Measurements from ENCODE around the gene CNNM4. TPM values are rescaled to one million over a fixed set of nuclear protein-coding genes. Genes with fewer than 3 reads are reported as not detected.

Gene CNNM4
- total RNA-seq, 4 donors from 2014 or later, result 66.5 to 134 (median 85.7) TPM

- DNase-seq, result no peak
- in situ Hi-C loops (cut with MboI; ENCODE audit: low pct_ligation_motif_present in 1 of 4, low pct_unique_long_range_greater_than_20kb in 1 of 4, low sequenced_read_pairs in 3 of 4), result loop anchor here in 1 of 4 donors (25.0 kb wide), 1 partner anchor 256 kb away; the partner anchor contains the start of gene FAHD2B
These were observed 71.0 kb downstream of the CNNM4 start for GRCh38 chr2:96831679-96832078.

GRCh38 chr2:96832408-96832753 lies 71.7 kb downstream of the CNNM4 start:
- Histone ChIP-seq H3K4me1 (peaks cover 0 to 5% (median 0%) of the 10 kb centered on the region in 4 donors), H3K36me3 (peaks cover 0 to 43% (median 18%) of the 10 kb centered on the region in 4 donors), H3K27ac (peak overlapping the region in 1 of 4 donors; percentile 48), H3K4me3 (no peak overlapping the region), H3K27me3 (no peaks in the 10 kb centered on the region), H3K9me3 (no peaks in the 10 kb centered on the region)
- WGBS, 2 donors (ENCODE audit: low coverage in 1 of 2), result 86% methylated on average over 11 of the region's 11 CpGs; no CpG with 5 or more reads in 1 of the 2 donors
- TF ChIP-seq EP300 (IDR thresholded peaks at IDR 0.05; ENCODE audit: low read depth) (no peak), POLR2A (IDR thresholded peaks at IDR 0.05) (no peak), POLR2AphosphoS5 (IDR thresholded peaks at IDR 0.05) (no peak)
- TF ChIP-seq, protein P1, sequence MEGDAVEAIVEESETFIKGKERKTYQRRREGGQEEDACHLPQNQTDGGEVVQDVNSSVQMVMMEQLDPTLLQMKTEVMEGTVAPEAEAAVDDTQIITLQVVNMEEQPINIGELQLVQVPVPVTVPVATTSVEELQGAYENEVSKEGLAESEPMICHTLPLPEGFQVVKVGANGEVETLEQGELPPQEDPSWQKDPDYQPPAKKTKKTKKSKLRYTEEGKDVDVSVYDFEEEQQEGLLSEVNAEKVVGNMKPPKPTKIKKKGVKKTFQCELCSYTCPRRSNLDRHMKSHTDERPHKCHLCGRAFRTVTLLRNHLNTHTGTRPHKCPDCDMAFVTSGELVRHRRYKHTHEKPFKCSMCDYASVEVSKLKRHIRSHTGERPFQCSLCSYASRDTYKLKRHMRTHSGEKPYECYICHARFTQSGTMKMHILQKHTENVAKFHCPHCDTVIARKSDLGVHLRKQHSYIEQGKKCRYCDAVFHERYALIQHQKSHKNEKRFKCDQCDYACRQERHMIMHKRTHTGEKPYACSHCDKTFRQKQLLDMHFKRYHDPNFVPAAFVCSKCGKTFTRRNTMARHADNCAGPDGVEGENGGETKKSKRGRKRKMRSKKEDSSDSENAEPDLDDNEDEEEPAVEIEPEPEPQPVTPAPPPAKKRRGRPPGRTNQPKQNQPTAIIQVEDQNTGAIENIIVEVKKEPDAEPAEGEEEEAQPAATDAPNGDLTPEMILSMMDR (IDR thresholded peaks at IDR 0.05), result no peak
- intact Hi-C loops (cut with DNase I; ENCODE audit: low total_unique reads) (no loop called here), in situ Hi-C loops (cut with MboI; ENCODE audit: low pct_ligation_motif_present in 1 of 4, low pct_unique_long_range_greater_than_20kb in 1 of 4, low sequenced_read_pairs in 3 of 4) (loop anchor here in 1 of 4 donors (25.0 kb wide), 1 partner anchor 255 kb away; the partner anchor contains the start of gene FAHD2B)
- DNase-seq, result no peak

More at GRCh38 chr2:96831679-96832078, 71.0 kb downstream of the CNNM4 start:
- intact Hi-C loops (cut with DNase I; ENCODE audit: low total_unique reads), result no loop called here
- Histone ChIP-seq H3K27ac (no peak overlapping the region), H3K36me3 (peaks cover 0 to 49% (median 19%) of the 10 kb centered on the region in 4 donors), H3K27me3 (no peaks in the 10 kb centered on the region), H3K4me3 (no peak overlapping the region), H3K4me1 (peaks cover 0 to 5% (median 0%) of the 10 kb centered on the region in 4 donors), H3K9me3 (no peaks in the 10 kb centered on the region)
- 73 to 85% methylated on average over 6 to 10 of the region's 10 CpGs for WGBS, 2 donors (ENCODE audit: low coverage in 1 of 2)
- TF ChIP-seq EP300 (IDR thresholded peaks at IDR 0.05; ENCODE audit: low read depth) (no peak), POLR2A (IDR thresholded peaks at IDR 0.05) (no peak), POLR2AphosphoS5 (IDR thresholded peaks at IDR 0.05) (no peak)
- TF ChIP-seq, protein P1 (IDR thresholded peaks at IDR 0.05), result no peak

- H3K9me3 ChIP-seq, result no peaks in the 10 kb centered on the region
- intact Hi-C loops (cut with DNase I; ENCODE audit: low total_unique reads) (no loop called here), in situ Hi-C loops (cut with MboI; ENCODE audit: low pct_ligation_motif_present in 1 of 4, low pct_unique_long_range_greater_than_20kb in 1 of 4, low sequenced_read_pairs in 3 of 4) (loop anchor here in 1 of 4 donors (25.0 kb wide), 1 partner anchor 254 kb away; the partner anchor contains the start of gene FAHD2B)
- peaks cover 0 to 43% (median 16%) of the 10 kb centered on the region in 4 donors for H3K36me3 ChIP-seq
- H3K4me3 ChIP-seq, result no peak overlapping the region
- TF ChIP-seq POLR2A (IDR thresholded peaks at IDR 0.05), result no peak
- TF ChIP-seq, protein P1 (IDR thresholded peaks at IDR 0.05), result no peak
- no peak for TF ChIP-seq POLR2AphosphoS5 (IDR thresholded peaks at IDR 0.05)
- TF ChIP-seq EP300 (IDR thresholded peaks at IDR 0.05; ENCODE audit: low read depth), result no peak
- 76 to 78% methylated on average over 3 to 18 of the region's 18 CpGs for WGBS, 2 donors (ENCODE audit: low coverage in 1 of 2)
- H3K27me3 ChIP-seq, result no peaks in the 10 kb centered on the region
- H3K4me1 ChIP-seq, result peaks cover 0 to 5% (median 0%) of the 10 kb centered on the region in 4 donors
- DNase-seq, result no peak
- H3K27ac ChIP-seq, result peak overlapping the region in 1 of 4 donors; percentile 48
These were observed 72.2 kb downstream of the CNNM4 start for GRCh38 chr2:96832754-96833507.

DNA sequence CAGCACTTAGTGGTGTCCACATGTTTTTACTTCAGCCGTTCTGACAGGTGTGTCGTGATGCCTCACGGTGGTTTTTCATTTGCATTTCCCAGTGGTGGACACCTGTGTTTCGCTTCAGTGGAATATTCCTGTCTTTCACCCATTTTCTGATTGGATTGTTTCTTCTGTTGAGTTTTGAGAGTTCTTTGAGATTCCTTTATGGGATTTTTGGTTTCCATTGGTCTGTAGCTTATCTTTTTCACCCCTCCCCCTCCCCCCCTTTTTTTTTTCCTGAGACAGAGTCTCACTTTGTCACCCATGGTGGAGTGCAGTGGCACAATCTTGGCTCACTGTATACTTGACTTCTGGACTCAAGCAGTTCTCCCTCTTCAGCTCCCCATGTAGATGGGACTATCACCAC lies 75.1 kb downstream of the CNNM4 start:
- 77 to 84% methylated on average over 4 of the region's 4 CpGs for WGBS, 2 donors (ENCODE audit: low coverage in 1 of 2)
- Histone ChIP-seq H3K4me3 (no peak overlapping the region), H3K9me3 (no peaks in the 10 kb centered on the region), H3K4me1 (peaks cover 4 to 15% (median 12%) of the 10 kb centered on the region in 4 donors), H3K36me3 (peaks cover 0 to 17% (median 4%) of the 10 kb centered on the region in 4 donors), H3K27ac (no peak overlapping the region), H3K27me3 (no peaks in the 10 kb centered on the region)
- no peak for DNase-seq
- in situ Hi-C loops (cut with MboI; ENCODE audit: low pct_ligation_motif_present in 1 of 4, low pct_unique_long_range_greater_than_20kb in 1 of 4, low sequenced_read_pairs in 3 of 4), result loop anchor here in 1 of 4 donors (25.0 kb wide), 1 partner anchor 251 kb away; the partner anchor contains the start of gene FAHD2B
- intact Hi-C loops (cut with DNase I; ENCODE audit: low total_unique reads), result no loop called here
- TF ChIP-seq, protein P1 (IDR thresholded peaks at IDR 0.05), result no peak
- TF ChIP-seq POLR2AphosphoS5 (IDR thresholded peaks at IDR 0.05) (no peak), EP300 (IDR thresholded peaks at IDR 0.05; ENCODE audit: low read depth) (no peak), POLR2A (IDR thresholded peaks at IDR 0.05) (no peak)
